HS-5 (cell line): ENCODE results near the gene MAP2K4.
A peak's percentile ranks its signal among the peaks of the same experiment; 100 is the strongest.
"Not testable (repeated sequence)": the region's sequence is repeated elsewhere in the genome, so short reads cannot be mapped to it uniquely, and the experiment has no call there.

ENCODE experiments used
- DNase-seq: peaks from one replicate; pipeline ENCODE4 v3.0.0-alpha.2; 2012; ENCODE audit warnings: low read depth

The MAP2K4 gene

DNA sequence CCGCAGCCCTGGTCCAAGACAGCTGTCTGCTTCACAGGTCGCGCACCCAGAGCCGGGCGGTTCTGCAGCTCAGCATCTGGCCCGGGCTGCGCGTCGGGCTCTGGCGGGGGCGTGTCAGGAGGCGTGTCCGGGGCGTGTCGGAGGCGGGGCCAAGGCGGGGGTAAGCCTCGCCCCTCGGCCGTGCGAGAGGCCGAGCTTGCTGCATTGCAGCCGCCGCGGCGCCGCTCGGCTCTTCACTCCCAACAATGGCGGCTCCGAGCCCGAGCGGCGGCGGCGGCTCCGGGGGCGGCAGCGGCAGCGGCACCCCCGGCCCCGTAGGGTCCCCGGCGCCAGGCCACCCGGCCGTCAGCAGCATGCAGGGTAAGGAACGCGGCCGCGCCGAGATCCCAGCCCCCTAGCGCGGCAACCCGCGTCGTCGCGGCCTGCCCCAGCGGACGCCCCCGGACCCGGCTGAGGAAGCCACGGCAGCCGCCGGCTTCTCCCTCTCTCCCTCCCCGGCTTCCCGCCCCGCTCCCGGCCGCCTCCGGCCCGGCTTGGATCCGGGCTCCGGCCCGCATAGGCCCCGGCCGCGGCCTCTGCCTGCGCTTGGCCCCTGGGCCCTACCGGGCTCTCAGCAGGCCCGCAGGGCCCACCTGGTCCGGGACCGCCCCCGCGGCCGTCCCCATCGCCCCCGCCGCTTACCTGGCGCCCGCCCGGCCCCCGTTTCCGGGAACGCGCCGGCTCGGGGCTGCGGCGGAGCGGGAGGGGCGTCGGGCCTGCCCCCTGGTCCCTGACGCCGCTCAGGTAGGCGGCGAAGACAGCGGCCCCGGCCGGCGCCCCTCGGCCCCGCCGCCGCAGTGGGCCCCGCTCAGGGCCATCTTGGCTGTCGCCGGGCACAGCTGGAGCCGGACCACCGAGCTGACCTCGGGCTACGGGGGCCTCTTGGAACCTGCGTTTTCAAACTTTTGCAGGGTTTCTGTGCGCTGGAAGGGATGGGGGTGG, at the start of gene MAP2K4:
Gene MAP2K4 (plus strand): TSS at position 236 of the 981 bp plus-strand sequence. CDS start 10 bp downstream, at position 246.
- DNase-seq, result peak; percentile 45

DNA sequence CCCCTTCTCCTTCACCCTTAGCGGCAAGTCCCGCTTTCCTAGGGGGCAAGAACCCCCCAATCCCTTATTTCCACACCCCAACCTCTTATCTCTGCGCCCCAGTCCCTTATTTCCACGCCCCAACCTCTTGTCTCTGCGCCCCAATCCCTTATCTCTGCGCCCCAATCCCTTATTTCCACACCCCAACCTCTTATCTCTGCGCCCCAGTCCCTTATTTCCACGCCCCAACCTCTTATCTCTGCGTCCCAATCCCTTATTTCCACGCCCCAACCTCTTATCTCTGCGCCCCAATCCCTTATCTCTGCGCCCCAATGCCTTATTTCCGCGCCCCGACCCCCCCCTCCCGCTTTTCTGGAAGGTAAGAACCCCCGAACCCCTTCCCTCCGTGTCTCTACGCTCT, 47.9 kb upstream of the MAP2K4 start:
- not testable (repeated sequence) for DNase-seq

DNA sequence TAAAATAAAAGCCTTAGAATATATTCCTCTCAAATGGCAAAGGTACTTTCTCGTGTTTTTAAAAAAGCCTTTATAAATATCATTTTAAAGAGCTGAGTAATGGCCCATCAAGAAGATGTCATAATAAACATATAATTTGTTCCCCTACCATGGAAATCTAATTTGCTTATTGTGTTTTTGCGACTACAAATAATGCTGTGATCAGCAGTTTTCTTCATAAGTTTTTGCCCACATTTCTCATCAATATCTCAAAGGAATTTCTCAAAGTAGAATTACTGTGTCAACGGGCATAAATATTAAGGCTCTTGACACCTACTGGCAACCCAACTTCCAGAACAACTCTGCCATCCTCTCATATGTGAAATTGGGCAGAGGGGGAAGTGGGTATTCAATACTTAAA, 40.9 kb upstream of the MAP2K4 start:
- no peak for DNase-seq

DNA sequence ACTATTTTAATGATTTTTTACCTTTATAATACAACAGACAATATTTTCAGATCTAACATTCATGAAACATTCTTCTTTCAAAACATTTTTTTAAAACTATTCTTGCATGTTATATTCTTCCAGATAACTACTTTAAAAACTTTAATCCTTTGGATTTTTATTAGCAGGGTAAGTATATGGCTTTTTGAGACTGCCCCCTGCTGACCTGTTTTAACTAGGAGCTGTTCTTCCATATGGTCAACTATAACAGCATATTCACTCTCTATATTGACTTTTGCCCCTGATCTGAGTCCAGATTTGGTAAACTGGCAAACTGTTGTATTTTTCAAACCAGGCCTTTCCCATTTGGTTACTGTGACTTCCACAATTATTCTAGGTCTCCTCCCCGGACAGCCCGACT, 39.9 kb upstream of the MAP2K4 start:
- DNase-seq, result no peak

DNA sequence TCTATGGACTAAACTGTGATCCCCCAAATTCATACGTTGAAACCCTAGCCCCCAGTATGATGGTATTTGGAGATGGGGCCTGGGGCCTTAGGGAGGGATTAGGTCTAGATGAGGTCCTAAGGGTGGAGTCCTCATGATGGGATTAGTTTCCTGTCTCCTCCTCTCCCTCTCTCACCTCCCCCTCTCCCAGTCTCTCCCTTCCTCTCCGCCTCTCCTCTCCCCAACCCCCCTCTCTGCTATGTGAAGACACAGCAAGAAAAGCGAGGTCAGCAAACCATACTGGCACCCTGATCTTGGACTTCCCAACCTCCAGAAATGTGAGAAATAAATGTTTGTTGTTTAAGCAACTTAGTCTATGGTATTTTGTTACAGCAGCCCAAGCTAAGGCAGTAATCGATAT, 38.8 kb upstream of the MAP2K4 start:
- no peak for DNase-seq

DNA sequence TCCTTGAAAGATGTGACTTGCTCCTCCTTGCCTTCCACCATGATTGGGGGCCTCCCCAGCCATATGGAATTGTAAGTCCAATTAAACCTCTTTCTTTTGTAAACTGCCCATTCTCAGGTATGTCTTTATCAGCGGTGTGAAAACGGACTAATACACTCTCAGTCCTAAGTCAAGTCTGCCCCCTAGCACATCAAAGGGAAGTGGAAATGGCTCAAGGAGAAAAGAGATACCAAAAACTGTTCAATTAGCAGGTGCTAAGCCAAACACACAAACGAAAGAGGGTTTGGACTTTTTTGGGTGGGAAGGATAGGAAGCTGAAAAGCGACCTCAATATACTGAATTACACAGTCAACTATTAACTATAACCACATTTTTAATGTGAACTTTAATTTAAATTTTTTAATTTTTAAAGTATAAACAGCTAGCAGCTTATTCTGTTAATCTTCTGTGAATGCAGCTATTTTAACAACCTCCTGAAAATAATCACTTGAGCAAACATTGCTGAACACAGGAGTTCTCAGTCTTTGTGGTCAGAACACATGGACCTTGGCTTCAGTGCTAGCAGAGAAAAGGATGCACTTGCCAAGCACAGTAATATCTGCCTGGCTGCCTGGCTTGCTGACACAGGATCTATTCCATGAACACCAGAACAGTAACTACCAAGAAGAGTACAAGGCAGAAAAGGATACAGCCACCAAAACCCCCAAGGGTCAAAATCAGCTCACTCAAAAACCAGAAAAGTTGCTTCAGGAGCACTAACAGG, 34.3 kb upstream of the MAP2K4 start:
- no peak for DNase-seq

DNA sequence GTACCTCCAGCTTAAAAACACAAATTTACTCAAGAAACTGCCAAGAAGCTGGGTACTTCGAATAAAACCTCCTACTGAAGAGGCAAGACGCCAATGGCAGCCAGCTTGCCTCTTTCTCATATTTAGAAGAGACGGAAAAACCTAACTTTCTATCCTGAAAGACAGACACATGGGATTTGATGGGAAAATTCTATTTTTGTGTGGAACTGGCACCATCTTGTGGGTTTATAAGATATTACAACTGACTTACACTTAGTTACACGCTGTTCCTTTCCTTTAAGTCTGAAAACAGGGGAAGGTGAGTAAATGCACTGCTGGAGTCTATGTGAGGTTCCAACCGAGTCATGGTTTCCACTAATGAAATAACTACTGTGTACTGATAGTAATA, 33.7 kb upstream of the MAP2K4 start:
- DNase-seq, result peak; percentile 18

DNA sequence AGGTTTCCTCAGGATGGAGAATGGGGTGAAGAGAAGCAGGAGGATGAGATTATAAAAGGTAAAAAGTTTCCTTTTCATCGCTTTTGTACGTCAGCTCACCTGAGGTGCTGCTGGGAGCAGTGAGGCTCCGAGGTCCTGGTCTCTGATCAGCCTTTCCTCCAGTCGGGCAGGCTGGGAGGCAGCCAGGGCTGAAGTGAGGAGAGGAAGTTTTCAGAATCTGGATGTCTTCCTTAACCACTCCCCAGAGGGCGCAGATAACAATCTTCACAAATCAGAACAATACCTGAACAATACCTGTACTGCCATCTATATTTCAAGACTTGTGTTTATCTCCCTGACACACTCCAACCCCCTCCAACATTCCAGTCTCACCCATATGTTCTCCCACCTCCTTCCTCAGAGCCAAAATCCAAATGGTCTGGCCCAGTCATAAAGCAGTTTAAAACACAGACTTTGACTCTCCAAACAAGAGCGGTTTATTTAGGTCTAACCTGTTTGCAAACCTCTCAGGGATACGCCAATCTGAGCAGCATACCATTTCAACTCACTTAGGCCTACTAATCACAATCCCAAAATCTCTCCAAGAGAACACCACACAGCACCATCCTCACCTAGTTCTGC, 30.2 kb upstream of the MAP2K4 start:
- no peak for DNase-seq

DNA sequence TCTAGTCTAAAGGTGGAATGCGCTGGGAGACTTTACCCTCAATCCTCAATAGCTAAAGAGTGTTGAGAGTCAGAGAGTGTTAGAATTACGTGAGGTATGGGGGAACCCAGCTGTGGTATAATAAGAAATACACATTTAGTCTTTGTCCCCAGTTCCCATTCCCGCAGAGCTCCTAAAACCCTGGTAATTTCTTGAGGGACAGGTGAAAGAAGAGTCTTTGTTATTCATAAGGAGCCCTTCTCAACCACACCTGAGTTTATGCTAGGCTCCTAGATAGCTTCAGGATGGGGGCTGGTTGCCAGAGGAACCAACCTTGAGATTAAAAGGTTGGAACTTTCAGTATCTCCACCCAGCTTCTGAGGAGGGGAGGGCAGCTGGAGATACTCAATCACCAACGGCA, 29.2 kb upstream of the MAP2K4 start:
- DNase-seq, result no peak

DNA sequence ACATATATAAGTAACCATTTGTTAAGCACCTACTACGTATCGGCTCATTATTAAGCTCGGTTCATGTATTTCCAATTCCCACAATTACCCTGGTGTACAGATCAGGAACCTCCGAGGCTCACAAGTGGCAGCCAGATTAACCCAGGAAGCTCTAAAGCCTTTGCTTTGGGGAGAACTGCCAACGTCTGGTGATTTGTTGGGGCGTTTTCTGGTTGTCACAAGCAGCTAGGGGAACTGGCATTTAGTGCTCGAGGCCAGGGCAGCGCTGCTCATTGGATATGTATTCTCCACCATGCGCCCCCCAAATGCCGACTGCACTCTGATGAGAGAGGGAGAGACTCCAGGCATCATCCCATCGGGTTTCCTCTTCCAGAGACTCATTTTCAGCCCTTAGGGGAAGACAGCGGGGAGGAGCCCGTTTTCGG, 23.9 kb upstream of the MAP2K4 start:
- DNase-seq, result peak; percentile 29

DNA sequence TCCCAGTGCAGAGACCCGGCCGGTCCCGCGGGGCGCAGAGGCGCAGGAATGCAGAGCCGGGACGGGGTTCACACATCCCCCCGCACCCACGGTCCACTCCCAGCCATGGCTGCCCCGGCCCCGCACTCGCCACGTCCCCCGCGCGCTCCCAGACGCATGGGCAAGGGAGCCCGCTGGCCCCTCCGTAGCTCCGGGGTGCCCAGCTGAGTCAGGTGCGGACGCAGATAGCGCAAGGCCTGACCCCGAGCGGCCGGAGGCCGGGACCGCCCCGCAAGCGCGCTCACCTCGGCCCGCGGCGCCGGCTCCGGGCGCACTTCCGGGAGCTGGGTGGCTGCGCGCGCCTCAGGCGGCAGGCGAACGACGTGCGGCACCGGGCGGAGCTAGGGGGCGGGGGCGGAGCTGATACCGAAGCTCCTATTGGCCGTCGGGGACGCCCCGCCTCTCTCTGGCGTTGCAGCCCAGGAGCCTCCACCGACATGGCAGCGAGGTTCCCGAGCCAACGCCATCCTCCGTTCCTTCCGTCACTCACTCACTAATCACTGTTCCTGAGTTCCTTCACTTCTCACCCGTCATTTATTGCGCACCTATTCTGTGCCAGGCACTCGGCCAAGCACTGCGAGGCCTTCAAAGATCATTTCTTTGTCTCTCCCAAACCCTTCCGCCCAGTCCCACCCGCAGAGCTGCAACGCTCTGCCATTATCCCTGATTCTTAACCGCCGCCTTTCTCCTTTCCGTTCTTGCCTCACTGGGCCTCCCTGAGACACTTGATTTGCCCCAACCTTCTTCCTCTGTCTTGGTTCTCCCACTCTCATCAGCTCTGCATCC, 23.3 kb upstream of the MAP2K4 start, which contains the start of gene ZNF18:
Gene ZNF18 (minus strand): TSS at position 329 of the 825 bp plus-strand sequence. CDS start 4,646 bp downstream, outside the sequence.
- peak; percentile 65 for DNase-seq

DNA sequence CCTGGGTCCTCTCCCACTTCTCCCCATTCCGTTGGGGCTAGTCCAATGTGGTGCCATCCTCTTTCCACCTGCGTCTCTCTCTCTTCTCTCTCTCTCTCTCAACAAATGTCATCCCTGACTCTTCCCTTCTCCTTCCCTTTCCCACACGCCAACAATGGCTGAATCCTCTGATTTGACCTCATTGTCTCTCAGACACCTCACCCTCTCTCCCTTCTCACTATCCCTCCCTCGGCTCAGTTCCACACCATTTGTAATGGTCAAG, 22.8 kb upstream of the MAP2K4 start:
- DNase-seq, result no peak

DNA sequence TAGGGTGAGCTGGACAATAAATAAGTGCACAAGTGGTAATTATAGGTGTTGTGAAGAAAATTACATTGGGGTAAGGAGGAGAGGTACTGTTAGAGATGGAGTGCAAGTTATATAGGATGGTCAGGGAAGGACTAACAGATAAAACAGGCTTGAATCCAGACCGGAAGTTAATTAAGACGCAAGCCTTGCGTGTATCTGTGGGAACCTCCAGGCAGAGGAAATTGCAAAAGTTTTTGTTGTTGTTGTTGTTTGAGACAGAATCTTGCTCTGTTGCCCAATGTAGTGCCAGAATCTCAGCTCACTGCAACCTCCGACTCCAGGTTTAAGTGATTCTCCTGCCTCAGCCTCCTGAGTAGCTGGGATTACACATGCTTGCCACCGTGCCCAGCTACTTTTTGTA, 21.0 kb upstream of the MAP2K4 start:
- no peak for DNase-seq

DNA sequence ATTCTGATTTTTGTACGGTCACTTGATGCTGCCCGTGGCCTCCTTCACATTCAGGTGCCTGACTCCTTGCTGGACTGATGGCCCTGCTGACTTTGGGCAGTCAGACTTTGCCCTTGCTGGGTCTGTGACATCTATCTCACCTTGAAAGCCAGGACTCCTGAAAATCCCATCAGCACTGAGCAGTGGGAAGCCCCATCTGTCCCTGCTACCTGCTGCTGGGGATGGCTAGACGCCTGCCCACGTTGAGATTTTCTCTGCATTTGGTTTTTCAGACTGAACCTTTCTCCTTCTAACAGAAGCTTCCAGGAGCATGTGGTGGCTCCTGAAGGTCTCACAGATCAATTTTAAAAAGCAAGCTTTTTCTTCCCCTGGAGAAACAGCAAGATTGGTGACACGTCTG, 13.2 kb upstream of the MAP2K4 start:
- DNase-seq, result no peak

DNA sequence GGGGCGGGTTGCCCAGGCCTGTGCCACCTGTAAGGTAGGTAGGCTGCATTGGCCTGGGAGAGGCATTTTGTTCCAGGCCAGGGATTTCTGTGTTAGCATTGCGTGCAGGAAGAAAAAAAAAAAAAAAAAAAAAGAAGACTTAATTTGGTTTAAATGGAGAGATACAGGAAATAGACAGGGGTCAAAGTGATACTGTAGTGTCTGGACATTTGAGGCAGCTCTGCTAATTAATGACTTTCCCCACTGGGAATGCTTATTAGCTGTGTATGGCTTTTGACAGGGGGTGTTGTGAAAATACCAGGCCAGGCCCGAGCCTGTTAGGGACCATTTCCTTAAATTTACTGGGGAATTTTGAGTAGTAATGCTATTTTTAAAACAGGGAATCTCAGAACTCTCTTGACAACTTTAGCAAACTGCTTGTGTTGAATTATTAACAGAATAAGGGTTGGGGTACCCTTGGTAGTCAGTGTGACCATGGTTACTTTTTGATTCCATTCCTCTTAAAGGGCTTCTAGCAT, 1.0 kb downstream of the MAP2K4 start:
- DNase-seq, result no peak

DNA sequence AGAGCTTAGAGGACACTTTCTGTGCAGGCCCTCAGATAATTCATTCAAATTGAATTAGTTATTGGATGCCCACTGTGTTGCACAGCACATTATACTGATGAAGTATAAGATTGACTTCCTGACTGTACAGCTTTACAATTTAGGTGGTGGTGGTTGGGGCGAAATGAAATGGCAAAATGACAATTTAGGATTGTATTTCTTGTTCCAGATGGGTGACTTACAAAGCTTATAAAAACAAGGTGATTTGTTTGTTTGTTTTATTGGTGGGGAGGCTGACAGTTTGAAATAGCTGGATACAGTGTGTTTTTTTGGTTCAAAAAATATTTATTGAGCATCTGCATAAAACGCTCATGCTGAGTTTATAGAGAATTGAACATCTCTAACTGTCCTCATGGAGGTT, 1.6 kb downstream of the MAP2K4 start:
- no peak for DNase-seq

DNA sequence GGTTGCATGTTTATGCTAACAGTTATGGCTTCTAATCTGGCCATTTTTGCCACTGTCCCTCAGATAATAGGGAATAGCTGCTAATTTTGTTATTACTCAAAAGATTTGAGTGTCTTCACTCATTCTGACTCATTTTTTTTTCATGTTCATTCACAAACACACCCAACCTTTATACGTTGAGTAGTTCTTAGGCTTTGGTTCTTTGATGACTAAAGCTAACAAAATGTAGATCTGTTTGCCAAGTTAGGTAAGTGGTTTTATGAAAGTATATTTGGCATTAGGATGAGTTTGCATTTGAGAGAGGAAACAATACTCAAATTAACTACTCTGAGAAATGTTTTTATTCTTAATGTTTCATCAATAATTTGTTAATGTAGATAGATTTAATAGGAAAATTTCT, 3.6 kb downstream of the MAP2K4 start:
- DNase-seq, result peak; percentile 66

DNA sequence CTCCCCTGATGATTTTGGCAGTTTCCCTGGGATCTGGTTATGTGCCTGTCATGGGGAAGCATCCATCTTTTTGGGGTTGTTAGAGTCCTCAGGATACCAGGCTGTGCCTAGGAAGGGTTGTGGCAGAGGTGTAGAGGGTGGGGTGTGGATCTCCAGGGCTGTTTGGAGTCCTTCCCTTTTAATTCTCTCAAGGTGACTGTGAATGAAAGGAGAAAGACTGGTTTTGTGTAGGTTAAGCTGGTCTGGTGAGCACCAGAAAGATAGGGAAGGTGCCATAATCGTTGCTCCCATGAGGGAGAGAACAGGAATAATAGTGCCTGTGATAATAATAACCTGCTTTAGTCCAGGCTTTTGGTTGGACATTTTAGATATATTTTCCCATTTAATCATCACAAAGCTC, 7.0 kb downstream of the MAP2K4 start:
- no peak for DNase-seq

DNA sequence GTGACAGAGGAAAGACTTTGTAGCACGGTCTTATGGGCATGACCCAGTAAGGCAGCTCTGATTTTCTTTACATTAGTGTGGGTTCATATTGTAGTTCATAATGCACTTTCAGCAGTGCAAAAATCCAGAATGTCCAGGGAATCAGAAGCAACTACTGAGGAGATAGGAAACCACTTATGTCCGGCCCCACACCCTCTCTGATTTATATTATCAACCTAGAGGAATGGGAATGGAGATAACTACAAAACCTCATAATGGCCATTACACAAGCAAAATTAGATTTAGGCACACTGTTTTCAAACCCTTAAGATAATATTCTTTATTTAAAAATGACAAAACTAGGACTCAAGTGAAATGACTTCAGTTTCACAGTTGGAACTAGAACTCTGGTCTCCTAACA, 7.9 kb downstream of the MAP2K4 start:
- DNase-seq, result no peak

DNA sequence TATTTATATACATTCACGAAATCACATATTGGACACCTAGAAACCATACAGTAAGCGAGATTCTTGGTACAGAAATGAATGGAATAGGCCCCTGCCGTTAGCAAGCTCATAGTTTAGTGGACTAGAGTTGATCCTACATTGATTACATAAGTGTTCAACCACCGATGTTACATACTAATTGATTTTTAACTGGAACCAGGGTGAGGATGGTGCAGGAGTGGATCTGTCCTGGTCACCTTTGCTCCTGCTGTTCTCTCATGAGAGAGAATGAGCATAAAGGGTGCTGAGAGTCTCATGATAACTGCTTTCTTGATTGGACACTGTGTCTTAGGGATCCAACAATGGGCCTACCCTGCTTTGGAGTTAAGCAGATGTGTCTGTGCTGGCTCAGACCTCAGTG, 13.9 kb downstream of the MAP2K4 start:
- no peak for DNase-seq

DNA sequence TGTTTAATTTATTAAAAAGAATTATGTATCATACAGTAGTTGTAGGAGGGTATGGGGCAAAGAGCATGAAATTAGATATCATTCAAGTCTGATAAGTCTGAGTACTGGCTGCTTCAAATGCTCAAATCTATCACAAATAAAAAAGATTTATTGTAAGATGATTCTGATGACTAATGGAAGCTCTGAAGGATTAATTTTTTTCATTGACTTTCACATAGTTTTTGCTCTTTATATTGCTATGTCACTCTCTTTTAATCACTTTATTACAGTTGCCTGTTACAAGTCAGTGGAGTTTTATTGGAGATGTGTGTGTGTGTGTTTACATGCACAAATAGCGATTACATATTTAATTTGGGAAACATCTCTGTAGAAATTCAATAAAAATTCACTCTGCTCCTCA, 15.0 kb downstream of the MAP2K4 start:
- DNase-seq, result no peak

DNA sequence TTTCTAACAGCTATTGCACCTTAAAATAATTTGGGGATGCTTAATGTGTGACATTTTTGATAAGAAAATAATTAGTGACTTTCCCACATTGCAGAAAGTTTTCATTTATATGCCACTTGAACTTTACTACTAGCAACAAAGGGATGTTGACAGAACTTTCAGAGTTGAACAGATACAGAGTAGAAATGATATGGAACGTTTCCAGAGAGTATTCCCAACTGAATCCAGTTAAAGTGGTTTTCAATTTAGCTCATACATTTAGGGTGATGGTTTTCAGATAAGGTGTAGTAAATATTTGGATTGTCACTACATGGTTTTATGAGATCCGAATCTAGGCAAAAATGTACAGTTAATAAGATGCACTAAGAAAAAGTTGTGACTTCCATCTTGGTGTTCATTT, 17.3 kb downstream of the MAP2K4 start:
- no peak for DNase-seq
